Naive thymus-derived CD4-positive, alpha-beta T cell (primary cell): ENCODE measurements around the gene TMEM53. TPM values are rescaled to one million over a fixed set of nuclear protein-coding genes. Genes with fewer than 3 reads are reported as not detected.

Experiments
- ATAC-seq: fragments of 150-1000 bp; cut with Tn5 transposase; 2 replicates; pipeline ENCODE4 v1.10.0; 2021; ENCODE audit warnings: mild to moderate bottlenecking, moderate library complexity
- CTCF ChIA-PET: fragments of 350-600 bp; sonication (Branson Sonifier 250); formaldehyde crosslinking; loops from one replicate; lab custom pipeline; 2021; ENCODE audit warnings: antibody characterized with exemption; lab: Charles Lee
- POLR2A ChIA-PET: fragments of 350-600 bp; sonication (Branson Sonifier 250); formaldehyde crosslinking; loops from one replicate; lab custom pipeline; 2021; ENCODE audit warnings: antibody characterized with exemption, inconsistent platforms; lab: Charles Lee
- DNase-seq, 9 donors: peaks; one replicate each; pipeline versions ENCODE4 v3.0.0 to v3.0.0-alpha.2; 2020 to 2022; ENCODE audit warnings: mixed read lengths in 1 of 9
- H3K27ac ChIP-seq: one replicate; pipeline ENCODE4 v1.7.0; 2013; ENCODE audit warnings: mild to moderate bottlenecking, low read depth, low read length, moderate library complexity
- H3K27me3 ChIP-seq, 2 donors: one replicate each; pipeline ENCODE4 v1.7.0; 2013; ENCODE audit warnings: low read length in 2 of 2, mild to moderate bottlenecking in 2 of 2, moderate library complexity in 2 of 2; ENCODE audit not compliant: control insufficient read depth in 2 of 2, insufficient read depth in 2 of 2
- H3K36me3 ChIP-seq, 3 experiments: 1 replicate in 2 of 3; 2 replicates in 1 of 3; pipeline ENCODE4 v1.7.0; 2013; ENCODE audit warnings: low read length in 3 of 3, mild to moderate bottlenecking in 3 of 3, moderate library complexity in 1 of 3; ENCODE audit not compliant: insufficient read depth in 3 of 3, control insufficient read depth in 2 of 3
- H3K4me1 ChIP-seq, 2 donors: one replicate each; pipeline ENCODE4 v1.7.0; 2013; ENCODE audit warnings: low read length in 2 of 2, mild to moderate bottlenecking in 2 of 2, moderate library complexity in 1 of 2; ENCODE audit not compliant: control insufficient read depth in 2 of 2, insufficient read depth in 2 of 2
- H3K4me3 ChIP-seq: 2 replicates; pipeline ENCODE4 v1.7.0; 2013; ENCODE audit warnings: mild to moderate bottlenecking, low read length
- H3K9me3 ChIP-seq, 3 experiments: 1 replicate in 2 of 3; 2 replicates in 1 of 3; pipeline ENCODE4 v1.7.0; 2013; ENCODE audit warnings: low read length in 3 of 3; ENCODE audit not compliant: control insufficient read depth in 2 of 3
- H3K27ac Mint-ChIP-seq, 9 donors: one replicate each; pipeline ENCODE4 v1.8.0; 2020 to 2022; ENCODE audit warnings: mixed read lengths in 9 of 9, mild to moderate bottlenecking in 8 of 9, moderate library complexity in 5 of 9, inconsistent platforms in 2 of 9
- H3K27me3 Mint-ChIP-seq, 5 donors: one replicate each; pipeline ENCODE4 v1.8.0; 2021 to 2022; ENCODE audit warnings: mixed read lengths in 5 of 5, mild to moderate bottlenecking in 1 of 5
- H3K36me3 Mint-ChIP-seq, 5 donors: one replicate each; pipeline ENCODE4 v1.8.0; 2020 to 2022; ENCODE audit warnings: mixed read lengths in 5 of 5, mild to moderate bottlenecking in 3 of 5, inconsistent platforms in 1 of 5
- H3K4me1 Mint-ChIP-seq, 7 donors: one replicate each; pipeline ENCODE4 v1.8.0; 2020 to 2022; ENCODE audit warnings: mixed read lengths in 7 of 7, mild to moderate bottlenecking in 3 of 7, inconsistent platforms in 1 of 7
- H3K4me3 Mint-ChIP-seq, 10 donors: one replicate each; pipeline ENCODE4 v1.8.0; 2020 to 2022; ENCODE audit warnings: mild to moderate bottlenecking in 10 of 10, mixed read lengths in 10 of 10, moderate library complexity in 6 of 10, inconsistent platforms in 2 of 10
- H3K9me3 Mint-ChIP-seq, 11 donors: one replicate each; pipeline ENCODE4 v1.8.0; 2020 to 2022; ENCODE audit warnings: mixed read lengths in 11 of 11, mild to moderate bottlenecking in 4 of 11, inconsistent platforms in 1 of 11, moderate library complexity in 1 of 11
- intact Hi-C, 2 donors: fragments of 100-400 bp; cut with micrococcal nuclease; formaldehyde crosslinking; loops; one replicate each; pipeline ENCODE4 v1.15.1; 2023
- polyA plus RNA-seq, 2 donors: library from polyadenylated mRNA; unstranded; fragments of 300-500 nt; fragmentation: Illumina TruSeq; gene quantifications; one replicate each; pipeline ENCODE4 v1.2.3, GENCODE V29; 2021
- total RNA-seq, 6 experiments: library from RNA in 5 of 6; stranded (reverse) in 5 of 6; gene quantifications; 1 replicate in 5 of 6; 2 replicates in 1 of 6; pipeline ENCODE4 v1.2.3 and lab custom pipeline; 2021 to 2026

Gene TMEM53
- total and polyA plus RNA-seq, 7 experiments from 2014 or later, result 1.6 to 3.5 (median 2.9) TPM

DNA sequence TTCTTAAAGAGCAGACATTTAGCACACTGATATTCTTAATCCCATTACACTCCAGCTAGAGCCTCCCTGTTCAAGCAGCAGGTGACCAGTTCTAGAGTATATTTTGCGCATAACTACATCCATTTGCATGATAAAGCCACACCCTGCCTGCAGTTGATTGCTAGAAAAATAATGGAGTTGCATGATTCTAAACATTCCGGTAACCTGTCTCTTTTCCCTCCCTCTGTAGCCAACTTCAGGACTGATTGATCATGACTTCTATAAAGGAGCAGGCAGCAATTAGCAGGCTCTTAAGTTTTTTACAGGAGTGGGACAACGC, 15.1 kb upstream of the TMEM53 start:
- no peaks in the 10 kb centered on the region for H3K36me3 ChIP-seq
- H3K4me3 Mint-ChIP-seq, result no peak overlapping the region
- POLR2A ChIA-PET, result interaction anchor here (0.7 to 0.9 kb wide), 2 partner anchors 8 to 15 kb away, joined by 3 to 4 read pairs; partner anchors contain the start of genes ARMH1 and TMEM53
- no peaks in the 10 kb centered on the region for H3K27me3 ChIP-seq
- no peak overlapping the region for H3K27ac Mint-ChIP-seq
- H3K9me3 Mint-ChIP-seq, result no peaks in the 10 kb centered on the region
- no peak overlapping the region for H3K27ac ChIP-seq
- H3K4me1 Mint-ChIP-seq, result peaks cover 0 to 13% (median 3%) of the 10 kb centered on the region in 7 donors
- H3K4me1 ChIP-seq, result no peaks in the 10 kb centered on the region
- H3K9me3 ChIP-seq, result no peaks in the 10 kb centered on the region
- DNase-seq (no peak), ATAC-seq (no peak)
- CTCF ChIA-PET, result no interaction called here
- H3K27me3 Mint-ChIP-seq, result peaks cover 0 to 5% (median 0%) of the 10 kb centered on the region in 5 donors
- intact Hi-C loops, result no loop called here
- H3K36me3 Mint-ChIP-seq, result peaks cover 0 to 4% (median 0%) of the 10 kb centered on the region in 5 donors
- H3K4me3 ChIP-seq, result no peak overlapping the region

- POLR2A ChIA-PET, result interaction anchor here (0.7 to 0.9 kb wide), 2 partner anchors 8 to 15 kb away, joined by 3 to 4 read pairs; partner anchors contain the start of genes ARMH1 and TMEM53
- peaks cover 0 to 4% (median 0%) of the 10 kb centered on the region in 5 donors for H3K36me3 Mint-ChIP-seq
- H3K27ac Mint-ChIP-seq, result no peak overlapping the region
- CTCF ChIA-PET, result no interaction called here
- Histone ChIP-seq H3K27ac (no peak overlapping the region), H3K36me3 (no peaks in the 10 kb centered on the region), H3K9me3 (no peaks in the 10 kb centered on the region), H3K27me3 (no peaks in the 10 kb centered on the region), H3K4me1 (no peaks in the 10 kb centered on the region), H3K4me3 (no peak overlapping the region)
- no peaks in the 10 kb centered on the region for H3K9me3 Mint-ChIP-seq
- peaks cover 0 to 5% (median 0%) of the 10 kb centered on the region in 5 donors for H3K27me3 Mint-ChIP-seq
- H3K4me1 Mint-ChIP-seq, result peaks cover 0 to 16% (median 6%) of the 10 kb centered on the region in 7 donors
- ATAC-seq, result no peak
- intact Hi-C loops, result no loop called here
- no peak for DNase-seq
- no peak overlapping the region for H3K4me3 Mint-ChIP-seq
Observed at GRCh38 chr1:44688760-44689446, 14.6 kb upstream of the TMEM53 start.

- POLR2A ChIA-PET, result interaction anchor here (0.8 kb wide), 1 partner anchor 25 kb away, joined by 3 read pairs; no protein-coding TSS in a partner anchor
- Histone ChIP-seq H3K4me3 (no peak overlapping the region), H3K27ac (no peak overlapping the region), H3K9me3 (no peaks in the 10 kb centered on the region), H3K27me3 (no peaks in the 10 kb centered on the region), H3K36me3 (no peaks in the 10 kb centered on the region), H3K4me1 (no peaks in the 10 kb centered on the region)
- Mint-ChIP-seq H3K4me1 (peaks cover 0 to 9% (median 6%) of the 10 kb centered on the region in 7 donors), H3K36me3 (no peaks in the 10 kb centered on the region), H3K9me3 (peaks cover 0 to 2% (median 0%) of the 10 kb centered on the region in 11 donors), H3K27ac (no peak overlapping the region), H3K27me3 (no peaks in the 10 kb centered on the region), H3K4me3 (no peak overlapping the region)
- CTCF ChIA-PET, result interaction anchor here (2.0 kb wide), 1 partner anchor 33 kb away, joined by 4 read pairs; no protein-coding TSS in a partner anchor
- no peak for ATAC-seq
- DNase-seq, result no peak
- intact Hi-C loops, result no loop called here
Observed at GRCh38 chr1:44685881-44686280, 11.6 kb upstream of the TMEM53 start.

GRCh38 chr1:44685218-44685617, 10.9 kb upstream of the TMEM53 start:
- no peaks in the 10 kb centered on the region for H3K36me3 ChIP-seq
- H3K4me1 ChIP-seq, result no peaks in the 10 kb centered on the region
- no peaks in the 10 kb centered on the region for H3K9me3 ChIP-seq
- ChIA-PET POLR2A (no interaction called here), CTCF (interaction anchor here (2.0 kb wide), 1 partner anchor 33 kb away, joined by 4 read pairs; no protein-coding TSS in a partner anchor)
- no peak overlapping the region for H3K27ac ChIP-seq
- Mint-ChIP-seq H3K4me3 (no peak overlapping the region), H3K9me3 (peaks cover 0 to 2% (median 0%) of the 10 kb centered on the region in 11 donors), H3K27me3 (no peaks in the 10 kb centered on the region), H3K36me3 (no peaks in the 10 kb centered on the region), H3K27ac (no peak overlapping the region), H3K4me1 (peaks cover 0 to 9% (median 6%) of the 10 kb centered on the region in 7 donors)
- no peak for DNase-seq
- intact Hi-C loops, result no loop called here
- H3K4me3 ChIP-seq, result no peak overlapping the region
- no peak for ATAC-seq
- H3K27me3 ChIP-seq, result no peaks in the 10 kb centered on the region

GRCh38 chr1:44684525-44684924, 10.2 kb upstream of the TMEM53 start:
- H3K4me1 Mint-ChIP-seq, result peaks cover 0 to 9% (median 6%) of the 10 kb centered on the region in 7 donors
- no peak for DNase-seq
- Histone ChIP-seq H3K4me1 (no peaks in the 10 kb centered on the region), H3K9me3 (no peaks in the 10 kb centered on the region), H3K4me3 (no peak overlapping the region), H3K36me3 (no peaks in the 10 kb centered on the region), H3K27me3 (no peaks in the 10 kb centered on the region), H3K27ac (no peak overlapping the region)
- peak overlapping the region in 2 of 9 donors; percentile 38 to 40 for H3K27ac Mint-ChIP-seq
- intact Hi-C loops, result no loop called here
- ChIA-PET POLR2A (no interaction called here), CTCF (interaction anchor here (2.0 kb wide), 1 partner anchor 32 kb away, joined by 4 read pairs; no protein-coding TSS in a partner anchor)
- no peak overlapping the region for H3K4me3 Mint-ChIP-seq
- peak; percentile 48 for ATAC-seq
- peaks cover 0 to 4% (median 0%) of the 10 kb centered on the region in 5 donors for H3K36me3 Mint-ChIP-seq
- H3K9me3 Mint-ChIP-seq, result peaks cover 0 to 2% (median 0%) of the 10 kb centered on the region in 11 donors
- H3K27me3 Mint-ChIP-seq, result no peaks in the 10 kb centered on the region

- no peaks in the 10 kb centered on the region for H3K27me3 Mint-ChIP-seq
- CTCF ChIA-PET, result no interaction called here
- Histone ChIP-seq H3K27me3 (no peaks in the 10 kb centered on the region), H3K4me3 (no peak overlapping the region), H3K9me3 (no peaks in the 10 kb centered on the region), H3K4me1 (no peaks in the 10 kb centered on the region), H3K36me3 (no peaks in the 10 kb centered on the region), H3K27ac (no peak overlapping the region)
- H3K4me3 Mint-ChIP-seq, result no peak overlapping the region
- no peak for DNase-seq
- ATAC-seq, result no peak
- POLR2A ChIA-PET, result no interaction called here
- H3K9me3 Mint-ChIP-seq, result peaks cover 0 to 2% (median 0%) of the 10 kb centered on the region in 11 donors
- peak overlapping the region in 1 of 9 donors; percentile 45 for H3K27ac Mint-ChIP-seq
- H3K4me1 Mint-ChIP-seq, result peaks cover 0 to 9% (median 6%) of the 10 kb centered on the region in 7 donors
- intact Hi-C loops, result no loop called here
- peaks cover 0 to 5% (median 0%) of the 10 kb centered on the region in 5 donors for H3K36me3 Mint-ChIP-seq
Observed at GRCh38 chr1:44682883-44683265, 8.6 kb upstream of the TMEM53 start.
